Progenitor cell of endocrine pancreas (in vitro differentiated cells): ENCODE measurements around the gene TMTC2. TPM values are rescaled to one million over a fixed set of nuclear protein-coding genes. Genes with fewer than 3 reads are reported as not detected.
A peak's percentile ranks its signal among the peaks of the same experiment; 100 is the strongest.

Experiments
- DNase-seq: peaks from one replicate; pipeline ENCODE4 v3.0.0; 2021; ENCODE audit warnings: low spot score; ENCODE audit not compliant: unreplicated experiment
- H3K27ac Mint-ChIP-seq: 2 replicates; pipeline ENCODE4 v1.8.0; 2021; ENCODE audit warnings: mild to moderate bottlenecking, moderate library complexity, mixed read lengths
- H3K27me3 Mint-ChIP-seq: 2 replicates; pipeline ENCODE4 v1.8.0; 2021; ENCODE audit warnings: mixed read lengths
- H3K36me3 Mint-ChIP-seq: 2 replicates; pipeline ENCODE4 v1.8.0; 2022; ENCODE audit warnings: mixed read lengths; ENCODE audit not compliant: insufficient read depth
- H3K4me1 Mint-ChIP-seq: 2 replicates; pipeline ENCODE4 v1.8.0; 2021; ENCODE audit warnings: low read depth, mixed read lengths
- H3K4me3 Mint-ChIP-seq: 2 replicates; pipeline ENCODE4 v1.8.0; 2021; ENCODE audit warnings: low read depth, mild to moderate bottlenecking, moderate library complexity, mixed read lengths
- H3K9me3 Mint-ChIP-seq: 2 replicates; pipeline ENCODE4 v1.8.0; 2021; ENCODE audit warnings: low read depth, mixed read lengths
- CTCF ChIP-seq: fragments of 200-600 bp; sonication (generic); IDR thresholded peaks from one replicate; pipeline ENCODE4 v1.5.0; 2021; ENCODE audit warnings: antibody characterized with exemption, mild to moderate bottlenecking; ENCODE audit not compliant: unreplicated experiment
- total RNA-seq: library from RNA; stranded (reverse); gene quantifications from 2 replicates; pipeline ENCODE4 v1.2.1, GENCODE V29; 2021

TMTC2 gene
- total RNA-seq, 1 donor from 2014 or later, result 15.4 TPM

DNA sequence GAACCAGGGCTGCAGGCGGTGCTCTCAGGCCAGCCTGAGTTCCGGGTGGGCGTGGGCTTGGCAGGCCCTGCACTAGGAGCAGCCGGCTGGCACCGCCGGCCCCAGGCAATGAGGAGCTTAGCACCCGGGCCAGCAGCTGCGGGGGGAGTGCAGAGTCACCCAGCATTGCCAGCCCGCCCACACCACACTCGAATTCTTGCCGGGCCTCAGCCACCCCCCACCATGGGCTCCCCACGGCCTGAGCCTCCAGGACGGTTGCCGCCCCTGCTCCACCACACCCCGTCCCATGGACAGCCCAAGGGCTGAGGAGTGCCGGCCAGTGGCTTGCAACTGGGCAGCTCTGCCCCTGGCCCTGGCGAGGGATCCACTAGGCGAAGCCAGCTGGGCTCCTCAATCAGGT, 453.4 kb downstream of the TMTC2 start:
- H3K9me3 Mint-ChIP-seq, result peaks cover 17% of the 10 kb centered on the region
- H3K4me1 Mint-ChIP-seq, result peaks cover 13% of the 10 kb centered on the region
- no peak for DNase-seq
- peaks cover 19% of the 10 kb centered on the region for H3K36me3 Mint-ChIP-seq
- no peak overlapping the region for H3K4me3 Mint-ChIP-seq
- no peak overlapping the region for H3K27ac Mint-ChIP-seq
- no peaks in the 10 kb centered on the region for H3K27me3 Mint-ChIP-seq
- TF ChIP-seq CTCF, result no peak

- Mint-ChIP-seq H3K36me3 (peaks cover 19% of the 10 kb centered on the region), H3K4me1 (peaks cover 13% of the 10 kb centered on the region), H3K27me3 (no peaks in the 10 kb centered on the region), H3K9me3 (peaks cover 17% of the 10 kb centered on the region), H3K27ac (no peak overlapping the region), H3K4me3 (no peak overlapping the region)
- DNase-seq, result no peak
- TF ChIP-seq CTCF, result no peak
Measured at GRCh38 chr12:83141460-83141994, 454.8 kb downstream of the TMTC2 start.

- Mint-ChIP-seq H3K4me1 (peaks cover 13% of the 10 kb centered on the region), H3K4me3 (no peak overlapping the region), H3K27ac (no peak overlapping the region), H3K27me3 (no peaks in the 10 kb centered on the region), H3K9me3 (peaks cover 17% of the 10 kb centered on the region), H3K36me3 (peaks cover 19% of the 10 kb centered on the region)
- DNase-seq, result no peak
- TF ChIP-seq CTCF, result no peak
Measured at GRCh38 chr12:83142914-83143313, 456.2 kb downstream of the TMTC2 start.

DNA sequence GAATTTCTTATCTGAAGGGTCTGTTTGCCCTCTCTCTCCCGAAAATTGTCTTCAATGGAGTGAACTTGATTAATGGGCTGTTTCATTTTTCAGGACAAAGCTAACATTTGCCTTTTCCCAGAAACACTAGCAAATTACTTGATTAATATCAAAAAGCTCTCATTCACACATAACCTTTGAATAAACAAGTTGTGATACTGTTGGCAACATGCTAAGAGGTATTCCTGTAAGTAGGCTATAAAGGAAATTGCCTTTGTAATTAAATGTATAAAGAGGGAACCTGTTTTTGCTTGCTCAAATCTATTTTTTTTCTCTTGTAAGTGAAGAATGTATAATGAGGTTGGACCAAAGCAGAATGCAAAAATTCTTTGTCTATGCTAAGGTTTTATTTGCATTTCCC, 457.2 kb downstream of the TMTC2 start:
- H3K27me3 Mint-ChIP-seq, result no peaks in the 10 kb centered on the region
- no peak overlapping the region for H3K4me3 Mint-ChIP-seq
- DNase-seq, result no peak
- H3K36me3 Mint-ChIP-seq, result peaks cover 19% of the 10 kb centered on the region
- H3K27ac Mint-ChIP-seq, result peak overlapping the region; percentile 62
- TF ChIP-seq CTCF, result no peak
- peaks cover 13% of the 10 kb centered on the region for H3K4me1 Mint-ChIP-seq
- peaks cover 17% of the 10 kb centered on the region for H3K9me3 Mint-ChIP-seq

GRCh38 chr12:83145325-83145840, 458.7 kb downstream of the TMTC2 start:
- H3K27me3 Mint-ChIP-seq, result no peaks in the 10 kb centered on the region
- H3K4me3 Mint-ChIP-seq, result no peak overlapping the region
- TF ChIP-seq CTCF, result no peak
- no peak for DNase-seq
- peaks cover 12% of the 10 kb centered on the region for H3K36me3 Mint-ChIP-seq
- no peak overlapping the region for H3K27ac Mint-ChIP-seq
- H3K4me1 Mint-ChIP-seq, result peaks cover 13% of the 10 kb centered on the region
- H3K9me3 Mint-ChIP-seq, result peaks cover 13% of the 10 kb centered on the region
